C4-2B (cell line): ENCODE measurements around the gene TWSG1.
"Not testable (repeated sequence)": the region's sequence is repeated elsewhere in the genome, so short reads cannot be mapped to it uniquely, and the experiment has no call there.

Experiments
- H3K27ac ChIP-seq: fragments of 450-650 bp; 2 replicates; pipeline ENCODE4 v1.5.1; 2017
- ZFX ChIP-seq: fragments of 450-650 bp; IDR thresholded peaks from 2 replicates; pipeline ENCODE4 v1.6.1; 2017
- TF ChIP-seq, protein P1 (sequence below): fragments of 450-650 bp; conservative IDR thresholded peaks from 2 replicates; pipeline ENCODE4 v1.5.1; 2017; ENCODE audit warnings: mild to moderate bottlenecking

The TWSG1 gene

DNA sequence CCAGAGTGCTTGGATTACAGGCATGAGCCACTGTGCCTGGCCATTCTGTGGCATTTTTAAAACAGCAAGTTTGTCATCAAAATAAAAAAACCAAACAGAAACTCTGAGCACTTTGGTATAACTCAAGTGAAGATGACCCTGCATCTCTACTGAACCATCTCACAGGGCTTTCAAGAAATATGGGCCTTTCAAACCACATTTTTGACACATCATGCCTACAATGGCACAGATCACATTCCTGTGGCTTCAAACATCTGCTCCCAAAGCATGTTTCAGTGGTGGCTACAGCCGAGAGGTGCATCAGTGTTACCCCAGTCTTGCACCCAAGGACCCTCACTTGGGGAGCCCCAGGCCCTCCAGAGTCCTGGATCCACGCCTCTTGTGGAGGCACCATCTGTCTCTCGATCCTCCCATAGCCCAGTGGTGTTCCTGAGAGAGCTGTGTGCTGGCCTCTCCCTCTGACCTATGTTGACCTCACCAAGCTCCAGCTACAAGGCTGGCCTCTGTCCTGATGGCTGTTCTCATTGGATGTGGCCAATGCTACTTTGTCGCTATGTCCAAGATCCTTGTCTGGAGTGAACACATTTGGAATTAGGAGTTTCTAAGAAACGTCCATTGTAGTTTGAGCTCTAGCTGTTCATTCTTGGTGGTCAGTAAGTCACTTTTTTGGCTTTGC lies 85.5 kb downstream of the TWSG1 start:
- no peak overlapping the region for H3K27ac ChIP-seq
- TF ChIP-seq, protein P1, sequence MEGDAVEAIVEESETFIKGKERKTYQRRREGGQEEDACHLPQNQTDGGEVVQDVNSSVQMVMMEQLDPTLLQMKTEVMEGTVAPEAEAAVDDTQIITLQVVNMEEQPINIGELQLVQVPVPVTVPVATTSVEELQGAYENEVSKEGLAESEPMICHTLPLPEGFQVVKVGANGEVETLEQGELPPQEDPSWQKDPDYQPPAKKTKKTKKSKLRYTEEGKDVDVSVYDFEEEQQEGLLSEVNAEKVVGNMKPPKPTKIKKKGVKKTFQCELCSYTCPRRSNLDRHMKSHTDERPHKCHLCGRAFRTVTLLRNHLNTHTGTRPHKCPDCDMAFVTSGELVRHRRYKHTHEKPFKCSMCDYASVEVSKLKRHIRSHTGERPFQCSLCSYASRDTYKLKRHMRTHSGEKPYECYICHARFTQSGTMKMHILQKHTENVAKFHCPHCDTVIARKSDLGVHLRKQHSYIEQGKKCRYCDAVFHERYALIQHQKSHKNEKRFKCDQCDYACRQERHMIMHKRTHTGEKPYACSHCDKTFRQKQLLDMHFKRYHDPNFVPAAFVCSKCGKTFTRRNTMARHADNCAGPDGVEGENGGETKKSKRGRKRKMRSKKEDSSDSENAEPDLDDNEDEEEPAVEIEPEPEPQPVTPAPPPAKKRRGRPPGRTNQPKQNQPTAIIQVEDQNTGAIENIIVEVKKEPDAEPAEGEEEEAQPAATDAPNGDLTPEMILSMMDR: no peak
- TF ChIP-seq ZFX: no peak

DNA sequence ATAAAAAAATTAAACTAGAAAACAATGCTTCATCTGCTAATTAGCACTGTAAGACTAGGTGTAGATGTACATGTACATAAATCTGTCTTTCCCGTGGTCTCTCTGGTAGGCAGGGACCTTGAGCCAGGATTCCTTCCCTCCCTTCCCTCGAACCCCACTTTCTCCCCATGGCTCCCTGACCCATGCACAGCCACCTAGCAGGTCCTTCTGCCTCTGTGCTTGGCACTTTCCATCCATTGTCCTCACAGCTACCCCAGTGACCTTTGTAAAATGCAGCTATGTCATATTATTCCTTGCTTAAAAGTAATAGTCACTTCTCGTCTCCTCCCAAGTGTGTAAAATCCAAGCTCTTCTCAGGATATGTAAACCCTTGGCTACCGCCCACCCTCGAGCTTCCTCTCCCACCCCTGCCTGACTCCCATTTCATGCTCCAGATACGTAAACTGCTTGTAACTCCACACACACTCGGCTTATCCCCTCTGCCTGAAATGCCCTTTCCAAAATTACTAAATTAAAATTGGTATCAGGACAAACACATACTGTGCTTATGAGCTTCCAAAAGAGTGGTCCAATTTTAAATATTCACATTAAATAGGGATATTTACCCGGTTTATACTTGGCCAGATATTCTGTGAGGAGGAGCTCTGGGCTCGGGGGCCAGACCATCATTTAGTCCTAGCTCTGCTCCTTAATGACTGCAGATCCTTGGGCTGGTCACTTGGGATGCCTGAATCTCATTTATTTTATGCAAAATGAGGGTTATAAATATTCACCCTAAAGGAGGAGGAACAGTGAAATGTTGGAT lies 86.7 kb downstream of the TWSG1 start:
- H3K27ac ChIP-seq: no peak overlapping the region
- no peak for TF ChIP-seq ZFX
- TF ChIP-seq, protein P1: no peak

DNA sequence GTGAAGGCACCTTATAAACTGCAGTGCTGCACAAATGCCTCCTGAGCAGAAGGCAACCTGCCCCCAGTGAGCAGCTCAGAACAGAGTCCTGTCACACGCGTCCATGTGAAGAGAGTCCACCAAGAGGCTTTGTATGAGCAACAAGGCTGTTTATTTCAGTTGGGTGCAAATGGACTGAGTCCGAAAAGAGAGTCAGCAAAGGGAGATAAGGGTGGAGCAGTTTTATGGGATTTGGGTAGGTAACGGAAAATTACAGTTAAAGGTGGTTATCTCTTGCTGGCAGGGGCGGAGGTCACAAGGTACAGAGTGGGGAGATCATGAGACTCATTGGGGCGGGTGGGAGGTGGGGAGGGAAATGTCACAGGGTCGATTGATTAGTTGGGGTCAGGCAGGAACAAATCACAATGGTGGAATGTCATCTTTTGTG lies 87.3 kb downstream of the TWSG1 start:
- TF ChIP-seq, protein P1: no peak
- TF ChIP-seq ZFX: no peak

DNA sequence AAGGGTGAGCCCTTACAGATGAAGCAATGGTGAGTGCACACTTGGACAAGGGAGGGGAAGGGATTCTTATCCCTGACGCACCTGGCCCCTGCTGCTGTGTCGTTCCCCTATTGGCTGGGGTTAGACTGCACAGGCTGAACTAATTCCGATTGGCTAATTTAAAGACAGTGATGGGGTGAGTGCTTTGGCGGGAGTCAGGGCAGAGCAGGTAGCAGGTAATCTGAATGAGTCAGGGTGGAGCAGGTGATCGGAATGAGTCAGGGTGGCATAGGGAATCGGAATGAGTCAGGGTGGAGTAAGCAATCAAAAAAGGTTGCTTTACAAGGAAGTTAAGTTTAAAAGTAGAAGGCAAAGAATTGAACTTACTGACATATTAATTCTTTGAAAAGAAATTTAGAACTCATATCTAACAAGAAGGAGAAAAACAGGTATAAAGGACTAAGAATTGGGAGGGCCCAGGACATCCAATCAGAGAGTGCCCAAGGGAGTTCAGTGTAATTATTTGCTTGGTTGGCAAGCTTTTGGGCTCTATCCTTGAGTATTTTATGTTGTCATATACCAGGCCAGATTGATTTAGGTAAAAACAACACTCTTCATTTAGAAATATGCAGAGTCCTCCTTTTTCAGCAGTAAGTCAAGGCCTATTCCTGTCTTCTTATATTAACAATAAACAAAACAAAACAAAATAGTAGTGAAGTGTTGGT lies 88.4 kb downstream of the TWSG1 start:
- TF ChIP-seq, protein P1: no peak
- TF ChIP-seq ZFX: no peak
- H3K27ac ChIP-seq: no peak overlapping the region

More for the DNA sequence above, 87.3 kb downstream of the TWSG1 start:
- no peak overlapping the region for H3K27ac ChIP-seq

DNA sequence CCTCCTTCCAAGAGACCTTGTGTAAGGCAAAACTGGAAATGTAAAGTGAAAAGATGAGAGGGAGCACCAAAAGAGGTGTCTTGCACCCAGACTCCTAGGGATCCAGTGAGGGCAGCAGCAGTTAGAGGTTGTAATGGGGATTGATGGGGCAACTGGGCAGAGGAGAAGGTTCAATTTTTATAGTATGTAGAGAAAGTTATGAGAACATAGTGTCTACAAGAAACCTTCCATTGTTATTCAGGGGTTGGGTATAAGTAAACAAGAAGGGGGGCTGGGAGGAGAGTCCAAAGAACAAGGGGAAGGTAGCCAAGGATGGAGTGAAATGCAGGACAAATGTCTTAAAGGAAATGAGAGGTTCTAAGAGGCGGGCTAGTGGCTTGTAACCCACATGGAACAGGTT lies 89.1 kb downstream of the TWSG1 start:
- H3K27ac ChIP-seq: not testable (repeated sequence)

DNA sequence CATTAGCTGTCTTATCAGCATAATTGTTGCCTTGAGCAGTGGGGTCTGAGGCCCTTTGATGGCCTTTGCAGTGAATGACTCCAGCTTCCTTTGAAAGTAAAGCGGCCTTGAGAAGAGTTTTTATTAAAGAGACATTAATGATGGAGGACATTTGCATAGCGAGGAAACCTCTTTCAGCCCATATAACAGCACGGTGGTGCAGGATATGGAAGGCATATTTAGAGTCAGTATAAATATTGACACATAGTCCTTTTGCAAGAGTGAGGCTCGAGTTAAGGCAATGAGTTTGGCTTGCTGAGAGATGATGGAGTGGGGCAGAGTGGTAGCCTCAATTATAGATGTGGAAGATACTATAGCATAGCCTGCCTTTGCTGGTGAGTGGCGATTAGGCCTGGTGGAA lies 89.7 kb downstream of the TWSG1 start:
- H3K27ac ChIP-seq: not testable (repeated sequence)

DNA sequence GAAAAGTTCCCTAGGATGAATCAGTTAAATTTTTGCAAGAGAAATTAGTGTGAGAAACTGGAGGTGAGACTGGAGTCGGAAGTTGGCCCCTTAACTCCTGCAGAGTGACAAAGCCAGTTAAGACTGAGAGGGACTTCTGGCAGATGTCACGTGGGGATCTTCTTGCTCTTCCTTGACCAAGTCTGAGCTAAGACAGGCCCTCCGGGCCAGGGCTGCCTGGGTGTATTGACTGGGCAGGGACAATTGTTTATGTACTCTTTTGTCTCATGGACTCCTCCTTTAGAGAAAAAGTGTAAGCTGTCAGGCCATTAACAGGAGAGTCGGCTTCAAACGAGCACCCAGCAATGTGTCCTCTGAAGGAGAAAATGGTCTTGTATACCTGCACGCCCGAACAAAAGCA lies 92.2 kb downstream of the TWSG1 start:
- H3K27ac ChIP-seq: no peak overlapping the region
- TF ChIP-seq ZFX: no peak
- TF ChIP-seq, protein P1: no peak

DNA sequence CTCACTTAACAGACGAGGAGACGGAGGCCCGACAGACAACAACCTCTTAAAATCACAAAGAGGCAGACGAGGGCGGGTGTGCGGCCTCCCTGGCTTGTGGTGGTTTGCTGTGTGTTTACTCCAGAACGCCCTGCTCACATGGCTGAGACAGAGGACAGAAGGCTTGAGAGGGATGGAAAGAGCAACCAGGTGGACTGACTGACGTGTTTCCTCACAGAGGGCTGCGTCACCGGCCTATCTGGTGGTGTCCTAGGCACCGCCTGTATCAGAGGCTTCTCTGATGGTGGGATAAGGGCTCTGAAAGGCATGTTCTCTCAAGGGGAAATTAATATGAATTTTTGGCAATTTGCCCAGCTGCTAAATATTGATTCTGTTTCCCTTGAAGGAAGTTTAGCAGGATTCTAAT lies 93.7 kb downstream of the TWSG1 start:
- TF ChIP-seq, protein P1: no peak
- TF ChIP-seq ZFX: no peak
- peak overlapping the region; percentile 23; the same call in 1 of the 2 replicates for H3K27ac ChIP-seq
